Measurements from ENCODE around the gene YAP1. TPM values are rescaled to one million over a fixed set of nuclear protein-coding genes. Genes with fewer than 3 reads are reported as not detected.

YAP1 gene
- polyA plus RNA-seq, 1 donor from 2014 or later = 0.46 TPM

DNA sequence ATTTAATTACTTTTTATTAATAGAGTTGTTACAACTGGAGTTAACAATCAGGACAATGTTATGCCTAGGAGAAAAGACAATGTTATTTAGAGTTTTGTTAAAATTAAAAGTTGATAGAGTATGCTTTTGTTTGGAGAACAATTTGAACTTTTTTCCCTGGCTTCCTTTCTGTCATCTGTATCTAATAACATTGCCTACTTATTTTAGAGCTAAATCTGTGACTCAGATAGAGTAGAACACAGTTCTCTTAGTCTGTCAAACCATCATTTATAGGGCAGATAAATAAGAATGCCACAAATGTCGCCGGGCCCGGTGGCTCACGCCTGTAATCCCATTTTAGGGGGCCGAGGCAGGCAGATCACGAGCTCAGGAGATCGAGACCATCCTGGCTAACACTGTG, 28.9 kb upstream of the YAP1 start:
- Histone ChIP-seq H3K79me2 (replicated peaks; ENCODE audit: insufficient read depth, low read length) (no peaks in the 10 kb centered on the region), H2AFZ (ENCODE audit: low read depth, low read length) (no peak overlapping the region), H3K9me2 (ENCODE audit: insufficient read depth, low read length) (no peaks in the 10 kb centered on the region), H3K9ac (ENCODE audit: low read length) (no peak overlapping the region), H3K4me3 (ENCODE audit: low read length) (no peak overlapping the region), H3K27ac (ENCODE audit: low read length) (no peak overlapping the region), H3K4me2 (ENCODE audit: low read length) (no peak overlapping the region), H4K20me1 (ENCODE audit: insufficient read depth) (no peaks in the 10 kb centered on the region), H3K27me3 (ENCODE audit: insufficient read depth, low read depth, low read length) (no peaks in the 10 kb centered on the region), H3F3A (ENCODE audit: insufficient read depth, low read length, poor library complexity, severe bottlenecking) (no peaks in the 10 kb centered on the region), H3K9me3 (ENCODE audit: low read length) (no peaks in the 10 kb centered on the region), H3K36me3 (ENCODE audit: insufficient read depth, low read length) (no peaks in the 10 kb centered on the region)
- TF ChIP-seq, protein P1, sequence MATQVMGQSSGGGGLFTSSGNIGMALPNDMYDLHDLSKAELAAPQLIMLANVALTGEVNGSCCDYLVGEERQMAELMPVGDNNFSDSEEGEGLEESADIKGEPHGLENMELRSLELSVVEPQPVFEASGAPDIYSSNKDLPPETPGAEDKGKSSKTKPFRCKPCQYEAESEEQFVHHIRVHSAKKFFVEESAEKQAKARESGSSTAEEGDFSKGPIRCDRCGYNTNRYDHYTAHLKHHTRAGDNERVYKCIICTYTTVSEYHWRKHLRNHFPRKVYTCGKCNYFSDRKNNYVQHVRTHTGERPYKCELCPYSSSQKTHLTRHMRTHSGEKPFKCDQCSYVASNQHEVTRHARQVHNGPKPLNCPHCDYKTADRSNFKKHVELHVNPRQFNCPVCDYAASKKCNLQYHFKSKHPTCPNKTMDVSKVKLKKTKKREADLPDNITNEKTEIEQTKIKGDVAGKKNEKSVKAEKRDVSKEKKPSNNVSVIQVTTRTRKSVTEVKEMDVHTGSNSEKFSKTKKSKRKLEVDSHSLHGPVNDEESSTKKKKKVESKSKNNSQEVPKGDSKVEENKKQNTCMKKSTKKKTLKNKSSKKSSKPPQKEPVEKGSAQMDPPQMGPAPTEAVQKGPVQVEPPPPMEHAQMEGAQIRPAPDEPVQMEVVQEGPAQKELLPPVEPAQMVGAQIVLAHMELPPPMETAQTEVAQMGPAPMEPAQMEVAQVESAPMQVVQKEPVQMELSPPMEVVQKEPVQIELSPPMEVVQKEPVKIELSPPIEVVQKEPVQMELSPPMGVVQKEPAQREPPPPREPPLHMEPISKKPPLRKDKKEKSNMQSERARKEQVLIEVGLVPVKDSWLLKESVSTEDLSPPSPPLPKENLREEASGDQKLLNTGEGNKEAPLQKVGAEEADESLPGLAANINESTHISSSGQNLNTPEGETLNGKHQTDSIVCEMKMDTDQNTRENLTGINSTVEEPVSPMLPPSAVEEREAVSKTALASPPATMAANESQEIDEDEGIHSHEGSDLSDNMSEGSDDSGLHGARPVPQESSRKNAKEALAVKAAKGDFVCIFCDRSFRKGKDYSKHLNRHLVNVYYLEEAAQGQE (IDR thresholded peaks at IDR 0.05; ENCODE audit: borderline replicate concordance) = no peak
- TF ChIP-seq EZH2 (IDR thresholded peaks at IDR 0.05; ENCODE audit: borderline replicate concordance, insufficient read depth, low read length, poor library complexity, severe bottlenecking) = no peak
- no peak for TF ChIP-seq RAD21 (conservative IDR thresholded peaks at IDR 0.05)
- TF ChIP-seq TAF1 (IDR thresholded peaks at IDR 0.05; ENCODE audit: low read depth) = no peak
- TF ChIP-seq SMC3 (conservative IDR thresholded peaks at IDR 0.05; ENCODE audit: poor library complexity) = no peak
- no peak for TF ChIP-seq EP300 (conservative IDR thresholded peaks at IDR 0.05; ENCODE audit: poor library complexity, severe bottlenecking)
- no peak for TF ChIP-seq POLR2AphosphoS5 (IDR thresholded peaks at IDR 0.05)
- no peak for TF ChIP-seq MXI1 (conservative IDR thresholded peaks at IDR 0.05; ENCODE audit: poor library complexity, severe bottlenecking)
- TF ChIP-seq, protein P2, sequence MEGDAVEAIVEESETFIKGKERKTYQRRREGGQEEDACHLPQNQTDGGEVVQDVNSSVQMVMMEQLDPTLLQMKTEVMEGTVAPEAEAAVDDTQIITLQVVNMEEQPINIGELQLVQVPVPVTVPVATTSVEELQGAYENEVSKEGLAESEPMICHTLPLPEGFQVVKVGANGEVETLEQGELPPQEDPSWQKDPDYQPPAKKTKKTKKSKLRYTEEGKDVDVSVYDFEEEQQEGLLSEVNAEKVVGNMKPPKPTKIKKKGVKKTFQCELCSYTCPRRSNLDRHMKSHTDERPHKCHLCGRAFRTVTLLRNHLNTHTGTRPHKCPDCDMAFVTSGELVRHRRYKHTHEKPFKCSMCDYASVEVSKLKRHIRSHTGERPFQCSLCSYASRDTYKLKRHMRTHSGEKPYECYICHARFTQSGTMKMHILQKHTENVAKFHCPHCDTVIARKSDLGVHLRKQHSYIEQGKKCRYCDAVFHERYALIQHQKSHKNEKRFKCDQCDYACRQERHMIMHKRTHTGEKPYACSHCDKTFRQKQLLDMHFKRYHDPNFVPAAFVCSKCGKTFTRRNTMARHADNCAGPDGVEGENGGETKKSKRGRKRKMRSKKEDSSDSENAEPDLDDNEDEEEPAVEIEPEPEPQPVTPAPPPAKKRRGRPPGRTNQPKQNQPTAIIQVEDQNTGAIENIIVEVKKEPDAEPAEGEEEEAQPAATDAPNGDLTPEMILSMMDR (IDR thresholded peaks at IDR 0.05; ENCODE audit: poor library complexity, severe bottlenecking) = no peak

DNA sequence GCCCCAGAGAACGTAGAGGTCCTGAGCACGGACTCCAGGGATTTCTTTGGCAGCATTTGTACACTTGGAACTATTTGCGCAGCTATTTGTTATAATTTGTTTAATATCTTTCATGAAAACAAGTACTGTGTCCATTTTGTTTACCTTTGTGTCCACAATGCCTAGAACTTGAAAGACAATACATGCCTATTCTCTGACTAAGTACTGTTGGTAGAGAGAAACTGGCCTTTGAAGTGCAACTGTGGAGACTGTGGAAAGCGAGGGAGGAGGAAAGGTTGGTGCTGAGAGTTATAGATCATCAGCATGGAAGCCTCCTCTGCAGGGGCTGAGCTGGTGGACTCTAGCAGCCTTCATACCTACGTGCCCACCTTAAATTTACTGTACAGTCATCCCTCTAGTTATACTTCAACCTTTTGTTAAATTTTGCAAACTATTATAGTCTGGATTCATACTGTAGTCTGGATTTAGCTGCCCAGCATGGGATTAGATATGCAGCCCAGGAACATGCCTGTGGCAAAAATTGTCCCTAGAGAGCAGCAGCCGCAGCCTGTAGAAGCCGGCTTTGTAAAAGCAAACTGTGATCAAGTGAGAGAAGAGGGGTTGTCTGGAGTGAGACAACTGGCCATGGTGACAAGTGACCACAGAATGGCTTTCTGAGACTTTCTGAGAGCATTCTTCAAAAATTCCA, 24.2 kb upstream of the YAP1 start:
- Histone ChIP-seq H3K9me2 (ENCODE audit: insufficient read depth, low read length) (no peaks in the 10 kb centered on the region), H2AFZ (ENCODE audit: low read depth, low read length) (no peak overlapping the region), H3K9me3 (ENCODE audit: low read length) (no peaks in the 10 kb centered on the region), H4K20me1 (ENCODE audit: insufficient read depth) (no peaks in the 10 kb centered on the region), H3K27me3 (ENCODE audit: insufficient read depth, low read depth, low read length) (no peaks in the 10 kb centered on the region), H3K36me3 (ENCODE audit: insufficient read depth, low read length) (no peaks in the 10 kb centered on the region), H3K79me2 (replicated peaks; ENCODE audit: insufficient read depth, low read length) (no peaks in the 10 kb centered on the region), H3K9ac (ENCODE audit: low read length) (no peak overlapping the region), H3F3A (ENCODE audit: insufficient read depth, low read length, poor library complexity, severe bottlenecking) (no peaks in the 10 kb centered on the region), H3K4me2 (ENCODE audit: low read length) (no peak overlapping the region), H3K4me3 (ENCODE audit: low read length) (no peak overlapping the region), H3K27ac (ENCODE audit: low read length) (no peak overlapping the region)
- TF ChIP-seq EP300 (conservative IDR thresholded peaks at IDR 0.05; ENCODE audit: poor library complexity, severe bottlenecking) = no peak
- TF ChIP-seq, protein P2 (IDR thresholded peaks at IDR 0.05; ENCODE audit: poor library complexity, severe bottlenecking) = no peak
- no peak for TF ChIP-seq RAD21 (conservative IDR thresholded peaks at IDR 0.05)
- no peak for TF ChIP-seq SMC3 (conservative IDR thresholded peaks at IDR 0.05; ENCODE audit: poor library complexity)
- TF ChIP-seq TAF1 (IDR thresholded peaks at IDR 0.05; ENCODE audit: low read depth) = no peak
